PFSK-1 (cell line): ENCODE measurements around the gene KCNC4.

ENCODE experiments used
- FOXP2 ChIP-seq: optimal IDR thresholded peaks from 2 replicates; pipeline ENCODE3; 2011; ENCODE audit warnings: borderline replicate concordance, control low read depth, inconsistent platforms; ENCODE audit not compliant: insufficient read depth; ENCODE audit errors: extremely low read length, extremely low read depth
- POLR2AphosphoS5 ChIP-seq: IDR thresholded peaks from 2 replicates; pipeline ENCODE4 v1.6.1; 2012; ENCODE audit warnings: low read depth, mild to moderate bottlenecking, control low read depth, low read length, moderate library complexity
- REST ChIP-seq, 2 experiments: IDR thresholded peaks; 2 replicates each; pipeline versions ENCODE4 v1.6.1 to v1.8.0; 2011 to 2012; ENCODE audit warnings: low read depth in 2 of 2, low read length in 2 of 2, control low read depth in 1 of 2, inconsistent platforms in 1 of 2, mild to moderate bottlenecking in 1 of 2, moderate library complexity in 1 of 2; ENCODE audit not compliant: insufficient read depth in 1 of 2
- SIN3A ChIP-seq: IDR thresholded peaks from 2 replicates; pipeline ENCODE4 v1.6.1; 2012; ENCODE audit warnings: mild to moderate bottlenecking, low read length, moderate library complexity, borderline replicate concordance; ENCODE audit not compliant: insufficient read depth
- TAF1 ChIP-seq: IDR thresholded peaks from 2 replicates; pipeline ENCODE4 v1.6.1; 2012; ENCODE audit warnings: low read length, control low read depth, borderline replicate concordance; ENCODE audit not compliant: insufficient read depth

The KCNC4 gene

GRCh38 chr1:110230381-110231199 lies 20.5 kb downstream of the KCNC4 start:
- TF ChIP-seq TAF1, result no peak
- TF ChIP-seq POLR2AphosphoS5, result no peak
- no peak for TF ChIP-seq SIN3A
- no peak for TF ChIP-seq FOXP2
- no peak for TF ChIP-seq REST (IDR thresholded peaks at IDR 0.05; ENCODE audit: insufficient read depth in 1 of 2, low read depth in 2 of 2, low read length in 2 of 2)

- TF ChIP-seq REST (IDR thresholded peaks at IDR 0.05; ENCODE audit: insufficient read depth in 1 of 2, low read depth in 2 of 2, low read length in 2 of 2) (no peak), TAF1 (no peak)
Measured at GRCh38 chr1:110233861-110234260, 23.7 kb downstream of the KCNC4 start.

GRCh38 chr1:110234691-110235090 lies 24.6 kb downstream of the KCNC4 start:
- no peak for TF ChIP-seq FOXP2
- TF ChIP-seq POLR2AphosphoS5, result no peak
- no peak for TF ChIP-seq REST (IDR thresholded peaks at IDR 0.05; ENCODE audit: insufficient read depth in 1 of 2, low read depth in 2 of 2, low read length in 2 of 2)
- no peak for TF ChIP-seq SIN3A
- no peak for TF ChIP-seq TAF1

GRCh38 chr1:110235181-110235833 lies 25.2 kb downstream of the KCNC4 start:
- no peak for TF ChIP-seq REST (IDR thresholded peaks at IDR 0.05; ENCODE audit: insufficient read depth in 1 of 2, low read depth in 2 of 2, low read length in 2 of 2)
